Measurements from ENCODE around the gene SAV1.

DNA sequence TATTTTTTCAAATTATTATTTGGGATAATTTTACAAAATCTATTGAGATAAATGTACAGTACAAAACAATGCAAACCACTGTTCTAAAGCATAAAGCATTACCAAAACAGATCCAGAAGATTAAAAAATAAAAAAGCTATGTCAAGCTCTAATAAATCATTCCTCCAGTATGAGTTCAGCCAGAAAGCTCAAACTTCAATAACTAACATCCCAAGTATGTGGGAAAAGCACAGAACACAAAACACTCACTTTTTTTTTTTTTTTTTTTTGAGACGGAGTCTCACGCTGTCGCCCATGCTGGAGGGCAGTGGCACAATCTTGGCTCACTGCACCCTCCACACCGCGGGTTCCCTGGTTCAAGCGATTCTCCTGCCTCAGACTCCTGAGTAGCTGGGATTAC is 11.3 kb downstream of the SAV1 start:
- TF ChIP-seq EZH2 (IDR thresholded peaks at IDR 0.05; ENCODE audit: insufficient read depth, poor library complexity, severe bottlenecking) (no peak), EZH2phosphoT487 (IDR thresholded peaks at IDR 0.05; ENCODE audit: insufficient read depth, low read depth) (no peak)

Measured in GM23248 (cell line).